Nephron (organoid): ENCODE results near the gene FAM184B.

ENCODE experiments used
- H3K27ac Mint-ChIP-seq, 3 experiments: 2 replicates each; pipeline ENCODE4 v1.8.0; 2020; ENCODE audit warnings: mixed read lengths in 3 of 3, mild to moderate bottlenecking in 2 of 3, moderate library complexity in 1 of 3
- H3K27me3 Mint-ChIP-seq: 2 replicates; pipeline ENCODE4 v1.8.0; 2021; ENCODE audit warnings: low read depth, mild to moderate bottlenecking, moderate library complexity, mixed read lengths
- H3K36me3 Mint-ChIP-seq: 2 replicates; pipeline ENCODE4 v1.8.0; 2020; ENCODE audit warnings: low read depth, mixed read lengths
- H3K4me1 Mint-ChIP-seq: 2 replicates; pipeline ENCODE4 v1.8.0; 2020; ENCODE audit warnings: mixed read lengths
- H3K4me3 Mint-ChIP-seq, 3 experiments: 2 replicates each; pipeline ENCODE4 v1.8.0; 2020; ENCODE audit warnings: mild to moderate bottlenecking in 3 of 3, mixed read lengths in 3 of 3, moderate library complexity in 2 of 3
- H3K9me3 Mint-ChIP-seq: 2 replicates; pipeline ENCODE4 v1.8.0; 2020; ENCODE audit warnings: mixed read lengths
- TF ChIP-seq, protein P1 (sequence below), 3 experiments: fragments of 200-600 bp; sonication (generic); IDR thresholded peaks; one replicate each; pipeline ENCODE4 v1.5.0; 2021; ENCODE audit warnings: antibody characterized with exemption in 3 of 3; ENCODE audit not compliant: unreplicated experiment in 3 of 3

The FAM184B gene

DNA sequence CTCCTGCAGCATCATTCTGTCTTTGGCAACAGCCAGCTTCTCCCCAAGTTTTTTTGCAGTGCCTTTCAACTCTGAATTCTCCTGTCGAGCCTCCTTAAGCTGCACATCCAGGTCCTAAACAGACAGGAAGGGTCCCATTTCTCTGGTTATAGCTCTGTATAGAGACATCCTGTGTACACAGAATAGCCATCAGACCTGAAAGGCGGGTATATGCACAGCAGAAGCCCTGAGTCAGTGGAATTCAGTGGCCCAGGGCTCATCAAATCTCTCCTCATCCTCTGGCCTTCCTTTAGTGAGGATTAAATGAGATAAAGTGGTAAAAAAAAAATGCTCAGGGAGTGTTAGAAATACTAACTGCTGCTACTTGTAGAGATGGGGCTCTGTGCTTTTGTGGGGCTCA is 73.8 kb downstream of the FAM184B start:
- H3K27ac Mint-ChIP-seq, result no peak overlapping the region
- no peaks in the 10 kb centered on the region for H3K9me3 Mint-ChIP-seq
- TF ChIP-seq, protein P1, sequence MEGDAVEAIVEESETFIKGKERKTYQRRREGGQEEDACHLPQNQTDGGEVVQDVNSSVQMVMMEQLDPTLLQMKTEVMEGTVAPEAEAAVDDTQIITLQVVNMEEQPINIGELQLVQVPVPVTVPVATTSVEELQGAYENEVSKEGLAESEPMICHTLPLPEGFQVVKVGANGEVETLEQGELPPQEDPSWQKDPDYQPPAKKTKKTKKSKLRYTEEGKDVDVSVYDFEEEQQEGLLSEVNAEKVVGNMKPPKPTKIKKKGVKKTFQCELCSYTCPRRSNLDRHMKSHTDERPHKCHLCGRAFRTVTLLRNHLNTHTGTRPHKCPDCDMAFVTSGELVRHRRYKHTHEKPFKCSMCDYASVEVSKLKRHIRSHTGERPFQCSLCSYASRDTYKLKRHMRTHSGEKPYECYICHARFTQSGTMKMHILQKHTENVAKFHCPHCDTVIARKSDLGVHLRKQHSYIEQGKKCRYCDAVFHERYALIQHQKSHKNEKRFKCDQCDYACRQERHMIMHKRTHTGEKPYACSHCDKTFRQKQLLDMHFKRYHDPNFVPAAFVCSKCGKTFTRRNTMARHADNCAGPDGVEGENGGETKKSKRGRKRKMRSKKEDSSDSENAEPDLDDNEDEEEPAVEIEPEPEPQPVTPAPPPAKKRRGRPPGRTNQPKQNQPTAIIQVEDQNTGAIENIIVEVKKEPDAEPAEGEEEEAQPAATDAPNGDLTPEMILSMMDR (IDR thresholded peaks at IDR 0.05; ENCODE audit: unreplicated experiment in 3 of 3), result no peak
- H3K27me3 Mint-ChIP-seq, result peaks cover 7% of the 10 kb centered on the region
- no peaks in the 10 kb centered on the region for H3K36me3 Mint-ChIP-seq
- no peaks in the 10 kb centered on the region for H3K4me1 Mint-ChIP-seq
- H3K4me3 Mint-ChIP-seq, result no peak overlapping the region

DNA sequence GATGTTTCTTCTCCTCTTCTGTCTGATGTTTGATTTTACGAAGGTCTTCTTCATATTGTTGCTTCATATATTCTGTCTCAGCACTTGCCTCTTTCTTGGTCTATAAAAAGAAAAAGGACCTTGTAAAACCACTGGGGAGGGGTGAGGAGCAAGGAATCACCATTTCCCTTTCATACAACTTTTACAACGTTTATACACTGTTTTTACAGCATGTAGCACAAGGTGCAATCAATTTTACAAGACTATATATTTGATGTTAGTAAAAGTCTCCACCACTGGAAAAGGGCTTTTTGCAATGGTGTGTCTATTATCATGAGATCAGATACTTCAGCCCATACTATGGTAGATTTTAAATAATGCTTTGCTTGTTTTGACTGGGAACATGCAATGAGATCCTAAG is 76.3 kb downstream of the FAM184B start:
- H3K36me3 Mint-ChIP-seq, result no peaks in the 10 kb centered on the region
- H3K4me1 Mint-ChIP-seq, result no peaks in the 10 kb centered on the region
- no peak overlapping the region for H3K4me3 Mint-ChIP-seq
- peaks cover 3% of the 10 kb centered on the region for H3K9me3 Mint-ChIP-seq
- TF ChIP-seq, protein P1 (IDR thresholded peaks at IDR 0.05; ENCODE audit: unreplicated experiment in 3 of 3), result no peak
- H3K27me3 Mint-ChIP-seq, result peaks cover 7% of the 10 kb centered on the region
- no peak overlapping the region for H3K27ac Mint-ChIP-seq

- Mint-ChIP-seq H3K9me3 (peaks cover 8% of the 10 kb centered on the region), H3K27ac (no peak overlapping the region), H3K4me1 (no peaks in the 10 kb centered on the region), H3K36me3 (peaks cover 3% of the 10 kb centered on the region), H3K27me3 (peaks cover 7% of the 10 kb centered on the region), H3K4me3 (no peak overlapping the region)
- TF ChIP-seq, protein P1 (IDR thresholded peaks at IDR 0.05; ENCODE audit: unreplicated experiment in 3 of 3), result no peak
These were observed 77.3 kb downstream of the FAM184B start for GRCh38 chr4:17704020-17704650.

DNA sequence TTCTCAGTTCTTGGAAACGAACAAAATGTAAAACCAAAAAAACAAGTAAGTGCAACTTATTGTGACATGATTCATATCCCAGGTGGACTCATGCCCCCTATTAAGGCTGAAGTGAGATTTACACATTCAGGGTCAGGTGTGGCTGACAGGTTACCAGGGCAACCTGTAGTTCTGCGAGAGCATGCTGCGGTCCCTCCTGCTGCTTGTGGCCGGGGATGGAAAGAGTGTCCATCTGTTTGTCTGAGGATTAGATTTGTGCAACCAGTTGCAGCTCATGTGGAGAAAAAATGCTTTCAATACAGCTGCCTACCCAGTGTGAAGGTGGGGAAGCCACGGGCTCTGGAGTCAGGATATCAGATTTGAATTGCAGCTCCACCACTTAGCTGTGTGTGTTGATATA is 78.8 kb downstream of the FAM184B start:
- TF ChIP-seq, protein P1 (IDR thresholded peaks at IDR 0.05; ENCODE audit: unreplicated experiment in 3 of 3), result no peak
- Mint-ChIP-seq H3K9me3 (peaks cover 14% of the 10 kb centered on the region), H3K4me1 (no peaks in the 10 kb centered on the region), H3K4me3 (no peak overlapping the region), H3K27ac (no peak overlapping the region), H3K27me3 (peaks cover 7% of the 10 kb centered on the region), H3K36me3 (peaks cover 7% of the 10 kb centered on the region)

DNA sequence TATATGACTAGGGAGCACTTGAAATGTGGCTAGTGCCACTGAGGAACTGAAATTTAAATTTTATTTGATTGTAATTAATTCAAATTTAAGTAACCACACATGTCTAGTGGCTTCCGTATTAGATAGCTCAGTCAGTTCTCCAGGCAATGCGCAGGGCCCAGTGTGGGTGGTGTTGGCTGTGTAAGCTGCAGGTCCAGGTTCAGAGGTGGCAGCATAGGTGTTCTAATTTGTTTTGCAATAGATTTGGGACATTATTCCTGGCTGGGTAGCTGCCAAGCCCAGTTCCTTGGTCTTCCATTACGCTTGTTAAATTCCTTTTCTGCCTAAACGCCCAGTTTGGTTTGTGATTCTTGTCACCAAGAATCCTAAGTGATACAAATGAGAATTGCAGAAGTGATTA is 79.5 kb downstream of the FAM184B start:
- H3K4me1 Mint-ChIP-seq, result no peaks in the 10 kb centered on the region
- no peak overlapping the region for H3K27ac Mint-ChIP-seq
- TF ChIP-seq, protein P1 (IDR thresholded peaks at IDR 0.05; ENCODE audit: unreplicated experiment in 3 of 3), result no peak
- H3K27me3 Mint-ChIP-seq, result peaks cover 7% of the 10 kb centered on the region
- H3K36me3 Mint-ChIP-seq, result peaks cover 7% of the 10 kb centered on the region
- no peak overlapping the region for H3K4me3 Mint-ChIP-seq
- H3K9me3 Mint-ChIP-seq, result peaks cover 14% of the 10 kb centered on the region

DNA sequence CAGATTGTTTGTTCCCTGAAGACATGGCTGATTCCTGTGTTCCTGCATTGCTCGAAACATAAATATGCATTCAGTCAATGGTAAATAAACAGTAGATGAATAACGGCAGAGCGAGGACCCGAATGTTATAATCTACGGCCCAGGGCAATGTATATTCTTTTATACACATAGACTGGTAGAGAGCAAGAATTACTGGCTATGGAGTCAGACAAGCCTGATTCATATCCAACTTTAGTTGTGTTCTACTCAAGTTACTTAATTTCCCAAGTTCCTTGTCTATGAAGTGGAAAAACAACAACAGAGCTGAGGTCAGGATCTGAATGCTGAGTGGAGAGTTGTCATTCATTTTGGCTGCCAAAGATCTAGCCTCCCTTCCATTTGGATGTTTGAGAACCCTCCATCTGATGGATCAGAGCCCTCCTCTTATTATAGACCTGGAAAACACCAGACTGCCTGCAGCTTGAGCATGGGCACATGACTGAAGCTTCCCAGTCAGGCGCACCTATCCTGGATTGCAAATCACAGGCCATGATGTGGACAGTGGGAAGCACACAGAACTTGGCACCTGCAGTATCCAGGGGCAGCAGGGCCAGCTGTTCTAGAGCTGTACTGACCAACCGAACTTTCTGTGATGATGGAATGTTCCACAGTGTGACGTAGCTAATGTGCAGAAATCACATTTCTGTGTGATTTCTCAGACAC is 80.1 kb downstream of the FAM184B start:
- no peak overlapping the region for H3K27ac Mint-ChIP-seq
- no peak overlapping the region for H3K4me3 Mint-ChIP-seq
- H3K9me3 Mint-ChIP-seq, result peaks cover 14% of the 10 kb centered on the region
- peaks cover 7% of the 10 kb centered on the region for H3K36me3 Mint-ChIP-seq
- H3K4me1 Mint-ChIP-seq, result no peaks in the 10 kb centered on the region
- TF ChIP-seq, protein P1 (IDR thresholded peaks at IDR 0.05; ENCODE audit: unreplicated experiment in 3 of 3), result no peak
- H3K27me3 Mint-ChIP-seq, result peaks cover 7% of the 10 kb centered on the region
